HG03159 (cell line): Measurements from ENCODE around the gene ZNF205.
"Not testable (repeated sequence)": the region's sequence is repeated elsewhere in the genome, so short reads cannot be mapped to it uniquely, and the experiment has no call there.

Source experiments
- ATAC-seq: cut with Tn5 transposase; IDR thresholded peaks from one replicate; pipeline ENCODE4 v1.9.1; 2021; ENCODE audit warnings: mild to moderate bottlenecking, moderate library complexity; ENCODE audit not compliant: unreplicated experiment

The ZNF205 gene

DNA sequence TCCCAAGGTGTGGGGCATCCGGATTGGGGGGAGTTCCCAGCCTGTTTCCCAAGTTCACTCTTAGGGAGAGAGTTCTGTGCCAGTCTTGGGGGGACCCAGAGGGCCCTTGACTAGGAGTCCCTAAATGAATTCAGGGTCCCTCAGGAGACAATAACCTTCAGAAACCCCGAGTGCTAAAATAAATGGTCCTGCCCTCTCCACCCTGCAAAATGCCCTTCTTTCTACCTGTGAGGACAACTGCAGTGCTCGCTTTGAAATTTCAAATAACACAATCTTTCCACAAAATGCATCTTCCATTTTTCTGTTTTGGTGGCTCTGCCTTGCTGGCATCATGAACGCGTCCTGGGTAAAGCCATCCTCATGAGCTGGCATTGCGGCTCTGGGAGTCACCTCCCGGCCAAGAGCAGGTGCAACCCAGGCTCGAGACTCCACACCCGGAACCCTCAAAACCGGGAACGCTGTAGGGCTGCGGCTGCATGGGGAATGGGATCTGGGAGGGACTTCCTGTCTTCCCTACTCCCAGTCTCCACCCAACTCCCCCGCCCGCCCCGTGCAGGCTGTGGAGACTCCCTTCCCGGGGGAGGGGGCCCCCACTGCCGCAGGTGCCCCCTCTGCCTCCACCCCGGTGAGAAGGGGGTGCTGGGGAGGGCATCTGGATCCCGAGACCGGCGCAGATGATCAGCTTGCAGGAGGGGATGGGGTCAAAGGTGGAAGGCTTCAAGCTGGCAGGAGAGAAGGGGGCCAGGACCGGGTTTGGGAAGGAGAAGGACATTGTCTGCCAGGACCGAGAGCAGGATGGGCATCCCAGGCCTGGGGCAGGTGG lies at the start of gene ZNF205:
TSS of gene ZNF205 (plus strand) at position 529 of the 823 bp plus-strand sequence. CDS start 845 bp downstream, outside the sequence.
- ATAC-seq: no peak

DNA sequence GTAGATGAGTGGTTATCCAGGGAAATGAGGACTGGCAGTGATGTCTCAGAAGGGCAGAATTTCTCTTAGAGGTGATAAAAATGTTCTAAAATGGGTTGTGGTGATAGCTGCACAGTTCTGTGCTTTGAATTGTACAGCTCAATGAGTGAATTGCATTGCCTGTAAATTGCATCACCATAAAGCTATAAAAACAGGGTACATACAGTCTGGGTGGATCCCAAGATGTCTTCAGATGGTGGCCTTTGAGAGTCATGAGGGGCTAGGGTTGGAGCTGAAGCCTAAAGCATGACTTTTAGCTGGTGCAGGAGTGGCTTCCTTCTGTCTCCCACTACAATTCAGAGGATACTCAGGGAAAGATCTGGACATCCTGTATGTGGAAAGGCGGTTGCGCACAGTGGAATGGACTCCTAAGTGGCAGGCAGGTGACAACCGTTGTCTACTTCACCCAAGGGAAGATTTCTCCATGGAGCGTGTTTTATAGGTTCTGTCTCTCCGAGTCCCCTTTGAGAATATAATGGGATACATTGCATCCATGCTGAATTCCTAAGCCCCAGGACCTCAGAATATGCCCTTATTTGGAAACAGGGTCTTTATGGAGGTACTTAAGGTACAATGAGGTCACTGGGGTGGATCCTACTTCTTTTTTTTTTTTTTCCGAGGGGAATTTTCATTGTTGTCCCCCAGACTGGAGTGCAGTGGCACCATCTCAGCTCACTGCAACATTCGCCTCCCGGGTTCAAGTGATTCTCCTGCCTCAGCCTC lies 48.6 kb upstream of the ZNF205 start:
- no peak for ATAC-seq

DNA sequence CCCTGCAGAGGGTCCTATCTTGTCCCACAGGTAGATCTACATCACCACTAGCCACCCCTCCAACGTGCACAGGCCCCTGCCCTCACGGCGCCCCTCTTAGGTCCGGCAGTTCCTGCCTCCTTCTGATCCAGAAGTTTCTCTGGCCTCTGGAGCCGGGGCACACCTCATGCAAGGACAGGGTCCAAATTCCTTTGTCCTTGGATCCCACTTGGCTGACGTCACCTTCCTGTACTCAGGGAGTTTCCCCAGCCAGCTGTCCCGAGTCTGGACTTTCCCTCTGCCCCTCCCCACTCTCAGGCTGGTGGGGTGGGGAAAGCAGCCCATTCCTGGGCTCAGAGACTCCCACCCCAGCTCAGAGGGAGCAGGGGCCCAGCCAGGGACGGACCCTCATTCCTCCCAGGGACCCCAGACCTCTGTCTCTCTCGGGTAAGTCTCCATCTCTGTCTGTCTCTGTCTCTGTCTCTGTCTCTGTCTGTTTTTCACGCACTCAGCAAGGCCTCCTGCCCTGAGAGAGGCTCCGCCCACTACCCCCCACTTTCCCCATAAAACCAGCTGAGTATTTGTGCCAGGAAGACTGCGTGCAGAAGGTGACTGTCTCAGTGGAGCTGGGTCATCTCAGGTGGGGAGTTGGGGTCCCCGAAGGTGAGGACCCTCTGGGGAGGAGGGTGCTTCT lies 47.2 kb upstream of the ZNF205 start, which contains the start of gene IL32:
TSS of gene IL32 (plus strand) at position 572 of the 673 bp plus-strand sequence. CDS start 172 bp downstream, outside the sequence.
- ATAC-seq: no peak

DNA sequence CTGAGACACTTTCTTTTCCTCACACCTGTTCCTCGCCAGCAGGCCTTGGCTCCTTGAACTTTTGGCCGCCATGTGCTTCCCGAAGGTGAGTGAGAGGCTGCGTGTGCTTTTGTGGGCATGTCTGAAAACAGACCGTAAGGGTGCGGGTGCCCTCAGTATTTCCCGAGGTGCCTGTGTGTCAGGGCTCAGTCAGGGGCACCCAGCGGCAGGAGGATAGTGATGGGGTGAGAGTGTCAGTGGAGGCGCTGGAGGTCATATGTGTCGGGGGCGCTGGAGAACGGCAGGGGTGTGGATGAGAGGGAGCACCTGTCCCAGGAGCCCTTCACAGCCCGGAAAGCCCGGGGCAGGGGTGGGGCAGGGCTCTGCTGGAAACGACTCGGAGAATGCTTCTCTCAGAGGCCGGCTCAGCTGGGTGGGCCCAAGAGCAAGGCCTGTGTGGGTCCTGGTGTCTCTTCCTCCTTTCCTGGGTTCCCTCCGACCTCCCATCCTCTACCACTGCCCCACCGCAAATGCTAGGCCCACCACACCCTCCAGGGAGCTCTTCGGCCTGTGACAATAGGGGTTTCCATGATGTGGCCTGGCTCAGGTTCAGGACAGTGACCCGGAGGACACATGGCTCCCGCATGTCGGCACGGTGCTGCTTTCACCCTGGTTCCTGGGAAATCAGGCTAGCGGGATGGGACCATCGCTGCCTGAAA lies 46.5 kb upstream of the ZNF205 start:
- no peak for ATAC-seq

DNA sequence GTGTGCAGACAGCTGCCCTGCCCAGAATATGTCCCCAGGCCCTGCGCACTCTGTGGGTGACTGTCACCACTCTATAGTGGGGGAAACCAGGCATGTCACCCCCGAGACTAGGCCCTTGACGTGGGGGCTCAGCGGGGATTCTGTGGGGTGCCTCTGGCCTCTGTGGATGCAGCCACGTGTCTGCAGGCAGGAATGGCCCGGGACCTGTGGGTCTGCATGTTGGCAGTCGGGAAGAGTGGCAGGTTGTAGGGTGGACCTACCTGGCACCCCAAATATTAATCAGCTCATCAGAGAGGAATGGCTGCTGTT lies 46.0 kb upstream of the ZNF205 start:
- no peak for ATAC-seq

DNA sequence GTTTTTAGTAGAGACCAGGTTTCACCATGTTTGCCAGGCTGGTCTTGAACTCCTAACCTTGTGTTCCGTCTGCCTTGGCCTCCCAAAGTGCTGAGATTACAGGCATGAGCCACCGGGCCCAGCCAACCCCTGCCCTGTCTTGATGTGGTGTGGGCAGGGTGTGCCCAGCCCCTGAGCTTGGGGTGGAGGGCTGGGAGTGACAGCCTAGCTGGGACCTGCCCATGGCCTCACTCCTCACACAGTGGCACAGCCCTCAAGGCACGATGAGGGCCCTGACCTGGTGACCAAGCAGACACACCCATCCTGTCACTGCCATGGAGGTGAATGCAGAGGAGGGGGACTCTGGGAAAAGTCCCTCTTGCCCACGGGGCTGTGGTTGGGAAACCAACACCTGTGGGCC lies 43.9 kb upstream of the ZNF205 start:
- no peak for ATAC-seq

DNA sequence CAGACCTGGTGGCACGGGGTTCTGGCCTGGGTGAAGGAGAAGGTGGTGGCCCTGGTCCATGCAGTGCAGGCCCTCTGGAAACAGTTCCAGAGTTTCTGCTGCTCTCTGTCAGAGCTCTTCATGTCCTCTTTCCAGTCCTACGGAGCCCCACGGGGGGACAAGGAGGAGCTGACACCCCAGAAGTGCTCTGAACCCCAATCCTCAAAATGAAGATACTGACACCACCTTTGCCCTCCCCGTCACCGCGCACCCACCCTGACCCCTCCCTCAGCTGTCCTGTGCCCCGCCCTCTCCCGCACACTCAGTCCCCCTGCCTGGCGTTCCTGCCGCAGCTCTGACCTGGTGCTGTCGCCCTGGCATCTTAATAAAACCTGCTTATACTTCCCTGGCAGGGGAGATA lies 43.2 kb upstream of the ZNF205 start:
- not testable (repeated sequence) for ATAC-seq

DNA sequence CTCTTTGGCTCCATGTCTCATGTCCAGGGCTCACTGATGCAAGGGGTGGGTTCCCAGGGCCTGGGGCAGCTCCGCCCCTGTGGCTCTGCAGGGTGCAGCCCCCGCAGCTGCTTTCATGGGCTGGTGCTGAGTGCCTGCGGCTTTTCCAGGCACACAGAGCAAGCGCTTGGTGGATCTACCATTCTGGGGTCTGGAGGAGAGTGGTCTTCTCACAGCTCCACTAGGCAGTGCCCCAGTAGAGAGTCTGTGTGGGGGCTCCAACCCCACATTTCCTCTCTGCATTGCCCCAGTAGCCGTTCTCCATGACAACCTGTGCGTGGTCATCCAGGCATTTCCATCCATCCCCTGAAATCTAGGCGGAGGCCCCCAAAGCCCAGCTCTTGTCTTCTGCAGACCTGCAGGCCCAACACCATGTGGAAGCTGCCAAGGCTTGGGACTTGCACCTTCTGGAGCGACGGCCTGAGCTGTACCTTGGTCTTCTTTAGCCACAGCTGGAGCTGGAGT lies 41.7 kb upstream of the ZNF205 start:
- ATAC-seq: no peak

DNA sequence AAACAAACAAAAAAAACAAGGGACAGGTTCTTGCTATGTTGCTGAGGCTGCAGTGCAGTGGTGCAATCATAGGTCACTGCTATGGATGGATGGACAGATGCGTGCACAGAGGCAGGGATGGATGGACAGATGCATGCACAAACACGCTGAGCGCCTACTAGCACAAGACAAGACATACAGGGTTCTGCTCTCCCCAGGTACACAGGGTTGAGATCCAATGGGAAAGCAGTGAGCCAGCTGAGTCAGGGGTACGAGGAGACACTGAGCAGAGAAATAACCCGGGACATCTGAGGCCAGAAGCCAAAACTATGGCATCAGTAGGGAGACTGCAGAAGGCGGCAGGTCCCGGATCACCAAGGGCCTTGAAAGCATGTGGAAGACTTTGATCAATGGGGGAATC lies 40.7 kb upstream of the ZNF205 start:
- ATAC-seq: no peak

DNA sequence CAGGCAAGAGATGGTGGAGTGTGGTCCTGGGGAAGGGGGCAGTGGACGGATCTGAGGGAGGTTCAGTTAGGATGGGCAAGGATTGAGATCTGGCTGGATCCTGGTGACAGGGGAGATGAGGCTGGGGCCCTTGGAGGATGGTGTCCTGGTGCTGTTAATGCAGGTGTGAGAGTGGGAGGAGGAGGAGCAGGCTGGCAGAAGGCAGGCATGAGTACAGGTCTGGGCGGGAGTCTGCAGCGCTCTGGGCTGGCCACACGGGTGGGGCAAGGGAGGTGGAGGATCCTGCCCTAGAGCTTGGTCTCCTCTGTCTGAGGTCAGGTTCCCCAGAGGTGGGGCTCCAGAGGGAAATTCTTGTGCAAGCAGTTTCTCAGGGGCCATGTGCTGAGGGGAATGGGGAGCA lies 40.2 kb upstream of the ZNF205 start:
- ATAC-seq: not testable (repeated sequence)

DNA sequence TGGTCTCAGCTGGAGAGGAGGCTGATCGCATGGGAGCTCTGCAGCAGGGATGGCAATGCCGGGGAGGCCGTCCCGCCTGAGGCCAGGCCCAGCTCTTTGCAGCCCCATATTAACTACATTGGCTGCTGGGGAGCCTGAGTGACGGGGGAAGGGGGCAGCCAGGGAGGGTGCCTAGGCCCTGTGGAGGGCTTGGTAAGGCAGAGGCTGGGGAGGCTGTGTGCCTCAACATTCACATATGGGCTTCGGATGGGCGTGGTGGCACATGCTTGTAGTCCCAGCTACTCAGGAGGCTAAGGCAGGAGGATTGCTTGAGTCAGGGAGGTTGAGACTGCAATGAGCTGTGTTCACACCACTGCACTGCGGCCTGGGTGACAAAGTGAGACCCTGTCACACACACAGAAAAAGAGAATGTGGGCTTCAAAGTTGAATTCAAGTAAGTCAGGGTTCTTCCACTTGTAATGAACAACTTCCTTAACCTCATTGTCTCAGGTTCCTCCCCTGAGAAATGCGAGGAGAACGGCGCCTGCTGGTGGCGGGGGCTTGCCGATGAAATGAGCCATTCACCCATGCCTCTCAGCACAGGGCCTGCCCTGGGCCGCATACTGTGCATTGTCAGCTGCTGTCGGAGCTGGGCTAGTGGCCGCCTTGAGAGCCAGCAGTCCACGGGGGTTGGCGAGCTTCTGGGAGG lies 39.7 kb upstream of the ZNF205 start:
- ATAC-seq: not testable (repeated sequence)

DNA sequence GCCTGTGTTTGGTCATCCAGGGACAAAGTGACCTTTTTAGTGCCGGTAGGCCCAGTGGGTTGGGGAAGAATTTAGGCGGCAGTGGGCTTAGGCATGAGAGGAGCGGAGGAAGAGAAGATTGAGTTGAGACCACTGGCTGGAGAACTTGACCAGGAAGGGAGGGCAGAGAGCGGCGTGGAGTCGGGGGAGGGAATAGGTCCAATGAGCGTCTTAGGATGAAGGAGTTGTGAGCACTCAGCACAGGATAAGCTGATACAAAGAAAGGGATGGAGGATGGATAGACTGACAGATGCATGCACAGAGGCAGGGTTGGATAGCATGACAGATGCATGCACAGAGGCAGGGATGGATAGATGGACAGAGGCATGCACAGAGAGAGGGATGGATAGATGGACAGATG lies 38.9 kb upstream of the ZNF205 start:
- no peak for ATAC-seq

DNA sequence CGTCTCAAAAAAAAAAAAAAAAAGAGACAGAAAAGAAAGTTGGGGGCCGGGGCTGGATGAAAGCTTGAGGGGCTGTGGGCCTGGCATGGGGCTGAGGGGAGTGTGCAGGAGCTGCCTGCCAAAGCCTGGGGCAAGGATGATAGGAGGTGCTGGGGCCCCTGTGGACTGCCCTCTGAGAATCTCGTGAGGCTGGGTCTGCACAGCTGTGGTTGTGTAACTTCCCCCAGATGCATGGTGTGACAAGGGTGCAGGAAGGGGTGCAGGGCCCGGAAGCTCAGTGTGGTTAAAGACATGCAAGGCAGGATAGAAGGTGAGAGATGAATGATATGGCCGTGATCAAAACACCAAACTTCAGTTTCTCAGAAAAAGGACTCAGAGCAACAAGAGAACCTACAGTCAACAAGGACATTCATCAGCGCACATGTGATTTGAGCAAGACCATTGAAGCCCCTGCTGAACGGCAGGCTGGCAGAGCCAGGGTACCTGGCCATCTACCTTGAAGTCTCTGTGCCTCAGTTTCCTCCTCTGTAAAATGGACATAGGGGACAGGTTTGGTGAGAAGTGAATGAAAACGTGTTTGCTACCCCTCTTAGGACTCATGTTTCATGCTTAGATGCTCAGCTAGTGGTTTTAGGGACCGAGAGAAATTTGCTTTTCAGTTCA lies 37.4 kb upstream of the ZNF205 start:
- ATAC-seq: no peak

DNA sequence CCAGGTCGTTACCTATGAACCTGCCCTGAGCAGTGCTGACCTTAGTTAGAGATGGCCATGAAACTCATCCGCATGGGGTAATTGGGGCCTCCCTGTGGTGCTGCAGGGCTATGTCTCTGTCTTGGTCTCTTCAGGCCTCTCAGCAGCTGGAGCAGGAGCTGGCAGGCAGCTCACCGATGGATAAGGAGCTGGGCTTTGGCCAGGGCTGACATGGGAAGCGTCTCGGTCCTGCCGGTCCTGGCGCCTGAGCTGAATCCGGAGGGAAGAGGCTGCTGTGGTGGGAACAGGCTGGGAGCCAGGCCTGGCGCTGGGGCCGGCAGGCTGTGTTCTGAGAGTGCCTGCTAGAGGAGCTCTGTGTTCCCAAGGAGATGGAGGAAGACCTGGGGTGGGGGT lies 36.9 kb upstream of the ZNF205 start:
- no peak for ATAC-seq

DNA sequence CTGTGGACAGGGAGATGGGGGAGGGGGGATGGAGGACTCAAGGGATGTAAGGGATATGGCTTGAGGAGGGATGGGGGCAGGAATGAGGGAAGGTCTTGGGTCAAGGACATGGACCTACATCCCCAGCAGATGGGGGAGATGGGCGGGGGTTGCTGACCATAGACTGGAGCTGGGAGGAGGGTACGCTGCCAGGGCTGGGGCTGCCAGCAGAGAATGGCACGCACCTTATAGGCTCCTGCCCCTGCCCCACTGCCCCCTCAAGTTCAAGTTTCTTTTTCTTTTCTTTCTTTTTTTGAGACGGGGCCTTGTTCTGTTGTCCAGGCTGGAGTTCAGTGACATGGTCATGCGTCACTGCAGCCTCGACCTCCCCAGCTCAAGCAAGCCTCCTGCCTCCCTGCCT lies 36.4 kb upstream of the ZNF205 start:
- not testable (repeated sequence) for ATAC-seq

DNA sequence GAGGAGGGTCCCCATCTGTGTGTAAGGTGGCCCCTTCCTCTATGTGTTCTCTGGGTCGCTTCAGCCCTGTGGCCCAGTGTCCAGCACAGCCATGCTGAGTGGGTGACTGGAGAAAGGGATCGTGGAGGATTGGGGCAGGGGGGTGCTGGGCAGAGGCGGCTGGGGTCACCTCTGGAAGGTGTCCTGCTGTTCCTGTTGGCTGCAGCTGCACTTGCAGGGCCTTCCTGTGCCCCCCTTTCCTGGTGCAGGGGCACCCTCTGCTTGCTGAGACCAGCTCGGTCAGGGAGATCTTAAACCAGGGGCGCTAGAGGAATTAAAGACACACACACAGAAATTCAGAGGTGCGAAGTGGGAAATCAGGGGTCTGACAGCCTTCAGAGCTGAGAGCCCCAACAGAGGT lies 35.8 kb upstream of the ZNF205 start:
- no peak for ATAC-seq

DNA sequence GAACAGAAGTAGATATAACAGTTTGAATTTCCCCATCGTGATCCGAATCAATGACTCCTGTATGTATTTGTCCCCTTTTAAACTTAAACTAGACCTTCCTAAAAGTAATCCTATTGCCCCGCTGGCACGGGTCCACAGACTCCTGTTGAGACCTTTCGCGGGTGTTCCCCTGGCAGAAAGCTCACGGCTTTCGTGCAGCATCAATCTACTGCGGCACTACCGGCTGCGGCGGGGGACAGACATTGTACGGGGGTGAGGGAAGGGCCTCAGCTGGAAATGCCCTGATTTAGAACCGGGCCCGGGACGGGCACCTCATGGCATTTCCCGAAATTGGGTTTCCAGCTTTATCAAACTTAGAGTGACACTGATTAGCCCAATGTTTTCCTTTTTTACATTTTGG lies 32.4 kb upstream of the ZNF205 start:
- ATAC-seq: no peak

DNA sequence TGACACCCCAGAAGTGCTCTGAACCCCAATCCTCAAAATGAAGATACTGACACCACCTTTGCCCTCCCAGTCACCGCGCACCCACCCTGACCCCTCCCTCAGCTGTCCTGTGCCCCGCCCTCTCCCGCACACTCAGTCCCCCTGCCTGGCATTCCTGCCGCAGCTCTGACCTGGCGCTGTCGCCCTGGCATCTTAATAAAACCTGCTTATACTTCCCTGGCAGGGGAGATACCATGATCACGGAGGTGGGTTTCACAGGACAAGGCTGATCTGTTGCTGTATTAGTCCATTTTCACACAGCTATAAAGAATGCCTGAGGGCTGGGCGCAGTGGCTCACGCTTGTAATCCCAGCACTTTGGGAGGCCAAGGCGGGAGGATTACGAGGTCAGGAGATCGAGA lies 30.4 kb upstream of the ZNF205 start:
- not testable (repeated sequence) for ATAC-seq

DNA sequence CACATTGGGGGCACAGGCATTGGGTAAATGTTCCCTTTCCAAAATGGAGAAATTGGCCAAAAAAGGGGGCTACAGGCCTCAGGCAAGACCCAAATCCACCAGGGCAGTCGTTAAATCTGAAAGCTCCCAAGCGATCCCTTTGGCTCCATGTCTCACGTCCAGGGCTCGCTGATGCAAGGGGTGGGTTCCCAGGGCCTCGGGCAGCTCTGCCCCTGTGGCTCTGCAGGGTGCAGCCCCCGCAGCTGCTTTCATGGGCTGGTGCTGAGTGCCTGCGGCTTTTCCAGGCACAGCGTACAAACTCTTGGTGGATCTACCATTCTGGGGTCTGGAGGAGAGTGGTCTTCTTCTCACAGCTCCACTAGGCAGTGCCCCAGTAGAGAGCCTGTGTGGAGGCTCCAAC lies 29.0 kb upstream of the ZNF205 start:
- not testable (repeated sequence) for ATAC-seq

DNA sequence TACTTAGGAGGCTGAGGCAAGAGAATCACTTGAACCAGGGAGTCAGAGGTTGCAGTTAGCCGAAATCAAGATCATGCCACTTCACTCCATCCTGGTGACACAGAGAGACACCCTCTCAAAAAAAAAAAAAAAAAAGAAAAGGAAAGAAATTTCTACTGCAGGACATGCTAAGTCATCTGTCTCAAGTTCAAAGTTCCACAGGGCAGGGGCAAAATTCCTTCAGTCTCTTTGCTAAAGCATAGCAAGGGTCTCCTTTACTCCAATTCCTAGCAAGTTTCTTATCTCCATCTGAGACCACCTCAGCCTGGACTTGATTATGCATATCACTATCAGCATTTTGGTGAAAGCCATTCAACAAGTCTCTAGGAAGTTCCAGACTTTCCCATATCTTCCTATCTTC lies 27.9 kb upstream of the ZNF205 start:
- ATAC-seq: no peak
